ENCODE measurements around the gene GAS7. TPM values are rescaled to one million over a fixed set of nuclear protein-coding genes. Genes with fewer than 3 reads are reported as not detected.

GAS7 gene
- polyA plus RNA-seq, 6 donors from 2014 or later = 1.1 to 3.6 (median 1.8) TPM; not detected in 1

GRCh38 chr17:10119203-10120108 is 79.0 kb downstream of the GAS7 start:
- H3K27ac Mint-ChIP-seq = peak overlapping the region; percentile 57 to 96 (median 90)
- ATAC-seq (ENCODE audit: low read depth in 2 of 2) (no peak), DNase-seq (no peak)
- no peaks in the 10 kb centered on the region for H3K9me3 Mint-ChIP-seq
- H3K27me3 Mint-ChIP-seq = no peaks in the 10 kb centered on the region
- H3K4me3 Mint-ChIP-seq = peak overlapping the region; percentile 50 to 84 (median 65)
- peaks cover 69 to 93% (median 88%) of the 10 kb centered on the region in 3 donors for H3K4me1 Mint-ChIP-seq
- no peaks in the 10 kb centered on the region for H3K36me3 Mint-ChIP-seq

- peak overlapping the region; percentile 57 to 96 (median 90) for H3K27ac Mint-ChIP-seq
- peaks cover 75 to 94% (median 93%) of the 10 kb centered on the region in 3 donors for H3K4me1 Mint-ChIP-seq
- H3K36me3 Mint-ChIP-seq = no peaks in the 10 kb centered on the region
- peak overlapping the region; percentile 50 to 84 (median 67) for H3K4me3 Mint-ChIP-seq
- ATAC-seq (ENCODE audit: low read depth in 2 of 2) (no peak), DNase-seq (no peak)
- H3K9me3 Mint-ChIP-seq = no peaks in the 10 kb centered on the region
- no peaks in the 10 kb centered on the region for H3K27me3 Mint-ChIP-seq
These were observed 79.6 kb downstream of the GAS7 start for GRCh38 chr17:10118788-10119130.

- ATAC-seq (ENCODE audit: low read depth in 2 of 2) = peak; percentile 22 to 34
- peak overlapping the region; percentile 73 to 98 (median 86) for H3K27ac Mint-ChIP-seq
These were observed 80.8 kb downstream of the GAS7 start for GRCh38 chr17:10117581-10118001.

GRCh38 chr17:10116753-10117420 is 81.5 kb downstream of the GAS7 start:
- ATAC-seq (ENCODE audit: low read depth in 2 of 2) (no peak), DNase-seq (no peak)
- Mint-ChIP-seq H3K27me3 (no peaks in the 10 kb centered on the region), H3K9me3 (no peaks in the 10 kb centered on the region), H3K4me1 (peaks cover 74 to 95% (median 75%) of the 10 kb centered on the region in 3 donors), H3K27ac (peak overlapping the region in 5 of 6 donors; percentile 77 to 99 (median 85)), H3K36me3 (no peaks in the 10 kb centered on the region), H3K4me3 (peak overlapping the region in 7 of 8 donors; percentile 32 to 80 (median 52))

More at GRCh38 chr17:10117581-10118001, 80.8 kb downstream of the GAS7 start:
- H3K4me3 Mint-ChIP-seq = peak overlapping the region; percentile 30 to 82 (median 44)
- no peaks in the 10 kb centered on the region for H3K36me3 Mint-ChIP-seq
- no peaks in the 10 kb centered on the region for H3K27me3 Mint-ChIP-seq
- no peaks in the 10 kb centered on the region for H3K9me3 Mint-ChIP-seq
- peaks cover 74 to 96% (median 82%) of the 10 kb centered on the region in 3 donors for H3K4me1 Mint-ChIP-seq
- DNase-seq = peak; percentile 47

- Mint-ChIP-seq H3K4me1 (peaks cover 68 to 90% (median 70%) of the 10 kb centered on the region in 3 donors), H3K36me3 (no peaks in the 10 kb centered on the region), H3K27me3 (no peaks in the 10 kb centered on the region), H3K4me3 (peak overlapping the region in 4 of 8 donors; percentile 15 to 80 (median 48)), H3K9me3 (no peaks in the 10 kb centered on the region), H3K27ac (peak overlapping the region in 5 of 6 donors; percentile 42 to 99 (median 79))
- no peak for ATAC-seq (ENCODE audit: low read depth in 2 of 2)
- no peak for DNase-seq
These were observed 82.1 kb downstream of the GAS7 start for GRCh38 chr17:10116267-10116666.

GRCh38 chr17:10115536-10115932 is 82.9 kb downstream of the GAS7 start:
- Mint-ChIP-seq H3K27ac (peak overlapping the region; percentile 96 to 99 (median 98)), H3K4me3 (peak overlapping the region; percentile 60 to 90 (median 82)), H3K9me3 (no peaks in the 10 kb centered on the region), H3K36me3 (no peaks in the 10 kb centered on the region), H3K27me3 (no peaks in the 10 kb centered on the region), H3K4me1 (peaks cover 65 to 84% (median 66%) of the 10 kb centered on the region in 3 donors)
- DNase-seq = no peak
- no peak for ATAC-seq (ENCODE audit: low read depth in 2 of 2)

- peak overlapping the region; percentile 60 to 90 (median 82) for H3K4me3 Mint-ChIP-seq
- H3K4me1 Mint-ChIP-seq = peaks cover 60 to 79% (median 61%) of the 10 kb centered on the region in 3 donors
- peak; percentile 78 for DNase-seq
- H3K9me3 Mint-ChIP-seq = no peaks in the 10 kb centered on the region
- H3K36me3 Mint-ChIP-seq = no peaks in the 10 kb centered on the region
- peak; percentile 59 to 66 for ATAC-seq (ENCODE audit: low read depth in 2 of 2)
- H3K27ac Mint-ChIP-seq = peak overlapping the region; percentile 96 to 99 (median 98)
- H3K27me3 Mint-ChIP-seq = no peaks in the 10 kb centered on the region
These were observed 83.4 kb downstream of the GAS7 start for GRCh38 chr17:10114931-10115535.

- H3K4me3 Mint-ChIP-seq = peak overlapping the region in 1 of 8 donors; percentile 40
- H3K9me3 Mint-ChIP-seq = no peaks in the 10 kb centered on the region
- H3K27ac Mint-ChIP-seq = peak overlapping the region; percentile 52 to 99 (median 86)
- no peaks in the 10 kb centered on the region for H3K27me3 Mint-ChIP-seq
- ATAC-seq (ENCODE audit: low read depth in 2 of 2) (no peak), DNase-seq (no peak)
- H3K4me1 Mint-ChIP-seq = peaks cover 41 to 58% (median 47%) of the 10 kb centered on the region in 3 donors
- H3K36me3 Mint-ChIP-seq = no peaks in the 10 kb centered on the region
These were observed 85.4 kb downstream of the GAS7 start for GRCh38 chr17:10112962-10113361.

- H3K9me3 Mint-ChIP-seq = no peaks in the 10 kb centered on the region
- H3K36me3 Mint-ChIP-seq = no peaks in the 10 kb centered on the region
- DNase-seq (no peak), ATAC-seq (ENCODE audit: low read depth in 2 of 2) (no peak)
- H3K27ac Mint-ChIP-seq = peak overlapping the region; percentile 63 to 98 (median 86)
- no peaks in the 10 kb centered on the region for H3K27me3 Mint-ChIP-seq
- peaks cover 32 to 51% (median 38%) of the 10 kb centered on the region in 3 donors for H3K4me1 Mint-ChIP-seq
- peak overlapping the region in 1 of 8 donors; percentile 7 for H3K4me3 Mint-ChIP-seq
These were observed 86.4 kb downstream of the GAS7 start for GRCh38 chr17:10111907-10112452.

GRCh38 chr17:10109146-10109545 is 89.3 kb downstream of the GAS7 start:
- Mint-ChIP-seq H3K36me3 (peaks cover 0 to 6% of the 10 kb centered on the region in 2 donors), H3K27ac (peak overlapping the region in 1 of 6 donors; percentile 11), H3K4me3 (no peak overlapping the region), H3K4me1 (peaks cover 3 to 23% (median 19%) of the 10 kb centered on the region in 3 donors), H3K9me3 (no peaks in the 10 kb centered on the region), H3K27me3 (peaks cover 0 to 12% (median 0%) of the 10 kb centered on the region in 3 donors)
- ATAC-seq (ENCODE audit: low read depth in 2 of 2) (no peak), DNase-seq (no peak)

- ATAC-seq (ENCODE audit: low read depth in 2 of 2) = no peak
- Mint-ChIP-seq H3K27me3 (peaks cover 0 to 12% (median 0%) of the 10 kb centered on the region in 3 donors), H3K9me3 (no peaks in the 10 kb centered on the region), H3K4me3 (no peak overlapping the region), H3K36me3 (peaks cover 0 to 6% of the 10 kb centered on the region in 2 donors), H3K4me1 (peaks cover 0 to 12% (median 9%) of the 10 kb centered on the region in 3 donors), H3K27ac (peak overlapping the region in 1 of 6 donors; percentile 46)
- DNase-seq = no peak
These were observed 90.9 kb downstream of the GAS7 start for GRCh38 chr17:10107316-10108165.

GRCh38 chr17:10106067-10106466 is 92.3 kb downstream of the GAS7 start:
- peak overlapping the region in 1 of 8 donors; percentile 23 for H3K4me3 Mint-ChIP-seq
- peaks cover 0 to 12% (median 0%) of the 10 kb centered on the region in 3 donors for H3K27me3 Mint-ChIP-seq
- peaks cover 0 to 6% of the 10 kb centered on the region in 2 donors for H3K36me3 Mint-ChIP-seq
- H3K9me3 Mint-ChIP-seq = no peaks in the 10 kb centered on the region
- H3K4me1 Mint-ChIP-seq = peaks cover 0 to 6% (median 3%) of the 10 kb centered on the region in 3 donors
- peak overlapping the region in 1 of 6 donors; percentile 8 for H3K27ac Mint-ChIP-seq
- ATAC-seq (ENCODE audit: low read depth in 2 of 2) (no peak), DNase-seq (no peak)

Data from naive B cell (primary cell).